Activated CD4-positive, alpha-beta T cell treated with anti-CD3 and anti-CD28 coated beads, Interleukin-2, Interleukin-6, amounts not matched to agents 100 ng/mL and 50 ng/mL, durations not matched to agents 16 hours and 8 hours (primary cell): ENCODE measurements around the gene PSORS1C2.
"Not testable (repeated sequence)": the region's sequence is repeated elsewhere in the genome, so short reads cannot be mapped to it uniquely, and the experiment has no call there.

Experiments used
- DNase-seq: peaks from one replicate; pipeline ENCODE4 v3.0.0-alpha.2; 2020

Gene PSORS1C2

GRCh38 chr6:31165064-31165832 is 26.4 kb upstream of the PSORS1C2 start:
- DNase-seq = not testable (repeated sequence)

GRCh38 chr6:31164475-31165063 is 25.7 kb upstream of the PSORS1C2 start:
- DNase-seq = not testable (repeated sequence)

GRCh38 chr6:31163922-31164321 is 25.1 kb upstream of the PSORS1C2 start:
- DNase-seq = no peak

GRCh38 chr6:31162463-31163165 is 23.7 kb upstream of the PSORS1C2 start:
- DNase-seq = no peak

- no peak for DNase-seq
Measured at GRCh38 chr6:31161216-31162126, 22.6 kb upstream of the PSORS1C2 start.

GRCh38 chr6:31158863-31159855 is 20.3 kb upstream of the PSORS1C2 start:
- DNase-seq = peak; percentile 53

DNA sequence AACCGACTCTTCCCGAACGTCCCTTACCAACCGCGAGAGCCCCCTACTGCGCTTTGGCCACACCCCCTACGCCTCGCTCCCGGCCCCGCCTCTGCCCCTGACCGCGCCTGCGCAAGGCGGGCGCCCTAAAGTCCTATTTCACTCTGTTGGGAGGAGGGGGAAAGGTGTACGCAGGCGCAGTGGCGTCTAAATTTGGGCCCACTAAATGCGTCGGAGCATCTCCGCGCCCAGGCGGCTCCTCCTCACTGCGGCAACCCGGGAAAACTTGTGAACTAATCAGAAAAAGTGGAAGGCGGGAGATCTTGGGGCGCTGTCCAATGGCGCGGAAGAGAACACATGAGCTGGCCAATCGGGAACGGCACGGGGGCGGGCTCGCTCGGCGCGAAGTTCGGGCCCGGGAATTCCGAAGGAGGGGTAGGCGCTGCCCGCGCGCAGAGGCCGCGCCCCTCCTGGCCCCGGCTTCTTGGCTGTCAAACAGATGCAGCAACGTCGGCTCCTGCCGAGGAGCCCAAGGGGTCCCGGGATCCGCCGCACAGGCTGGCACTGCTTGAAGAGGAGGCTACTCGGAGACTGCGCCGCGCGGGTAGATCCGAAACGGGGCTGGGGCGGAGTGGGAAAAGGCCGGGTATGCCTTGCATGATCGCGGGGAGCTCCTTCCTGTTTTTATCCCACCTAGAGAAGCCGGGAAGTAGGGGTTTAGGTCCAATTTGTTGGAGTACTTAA is 19.4 kb upstream of the PSORS1C2 start, which contains the start of gene TCF19:
TSS of gene TCF19 (plus strand) at position 450 of the 723 bp plus-strand sequence. CDS start 881 bp downstream, outside the sequence.
- DNase-seq = peak; percentile 99

- no peak for DNase-seq
Measured at GRCh38 chr6:31157513-31158139, 18.8 kb upstream of the PSORS1C2 start, which contains the start of gene CCHCR1. TSS of gene CCHCR1 (minus strand) at chr6:31157802. CDS start at chr6:31157600, 202 bp downstream.

GRCh38 chr6:31156641-31157040 is 17.8 kb upstream of the PSORS1C2 start:
- no peak for DNase-seq

DNA sequence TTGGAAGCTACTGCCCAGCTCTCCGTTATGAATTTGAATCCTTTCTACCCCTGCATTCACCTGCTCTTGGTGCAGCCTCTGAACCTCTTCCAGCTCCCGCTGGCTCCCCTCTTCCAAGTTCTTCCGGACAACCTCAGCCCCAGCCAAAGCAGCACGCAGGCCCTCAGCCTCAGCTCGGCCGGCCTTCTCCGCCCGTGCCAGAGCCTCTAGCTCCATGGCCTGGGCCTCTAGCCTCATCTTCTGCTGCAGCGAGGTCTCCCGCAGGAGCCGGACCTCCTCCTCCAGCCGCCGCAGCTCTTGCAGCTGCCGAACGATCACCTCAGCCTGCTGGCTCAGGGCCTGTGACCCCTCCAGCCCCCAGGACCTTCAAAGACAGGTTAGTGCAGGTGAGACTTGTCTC is 15.6 kb upstream of the PSORS1C2 start:
- no peak for DNase-seq

- no peak for DNase-seq
Measured at GRCh38 chr6:31152781-31153180, 13.9 kb upstream of the PSORS1C2 start.

GRCh38 chr6:31149827-31150447 is 11.1 kb upstream of the PSORS1C2 start:
- no peak for DNase-seq

- DNase-seq = no peak
Measured at GRCh38 chr6:31145386-31145785, 6.5 kb upstream of the PSORS1C2 start.

GRCh38 chr6:31144970-31145340 is 6.1 kb upstream of the PSORS1C2 start:
- DNase-seq = no peak

GRCh38 chr6:31144296-31144969 is 5.6 kb upstream of the PSORS1C2 start:
- DNase-seq = no peak

DNA sequence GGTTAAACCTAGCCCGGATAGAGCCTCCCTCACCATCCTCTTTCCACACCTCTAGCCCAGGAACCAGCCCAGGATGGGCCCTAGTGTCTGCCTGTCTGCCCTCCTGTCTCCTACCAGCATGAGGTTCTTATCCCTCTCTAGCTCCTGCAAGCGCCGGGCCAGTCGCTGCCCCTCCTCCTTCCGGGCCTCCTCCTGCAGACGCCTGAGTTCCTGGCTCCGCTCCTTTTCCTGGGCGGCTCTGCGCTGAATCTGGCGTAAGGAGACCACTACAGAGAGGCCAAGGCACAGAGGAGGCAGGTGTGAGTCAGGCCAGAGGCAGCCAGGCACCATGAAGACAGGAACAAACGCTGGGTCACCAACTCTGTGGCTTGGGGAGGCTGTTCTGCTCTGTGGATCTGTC is 4.3 kb upstream of the PSORS1C2 start:
- DNase-seq = no peak

- no peak for DNase-seq
Measured at GRCh38 chr6:31142361-31142761, 3.5 kb upstream of the PSORS1C2 start.

GRCh38 chr6:31140643-31141042 is 1.8 kb upstream of the PSORS1C2 start:
- DNase-seq = no peak

- DNase-seq = no peak
Measured at GRCh38 chr6:31139599-31139998, 733 bp upstream of the PSORS1C2 start.
